Activated B cell treated with CpG ODN at 0.5 μM for 24 hours (primary cell): ENCODE data around the gene SP3. TPM values are rescaled to one million over a fixed set of nuclear protein-coding genes. Genes with fewer than 3 reads are reported as not detected.

ENCODE experiments used
- ATAC-seq: fragments of 200-7000 bp; cut with Tn5 transposase; one replicate; pipeline ENCODE4 v1.10.0; 2021; ENCODE audit warnings: low read depth, mild to moderate bottlenecking, moderate library complexity
- CTCF ChIA-PET: fragments of 350-600 bp; sonication (Branson Sonifier 250); formaldehyde crosslinking; loops from one replicate; lab custom pipeline; 2021; ENCODE audit warnings: antibody characterized with exemption; lab: Charles Lee
- POLR2A ChIA-PET: fragments of 350-600 bp; sonication (Branson Sonifier 250); formaldehyde crosslinking; loops from one replicate; lab custom pipeline; 2021; ENCODE audit warnings: antibody characterized with exemption; lab: Charles Lee
- DNase-seq: peaks from one replicate; pipeline ENCODE4 v3.0.0; 2022
- H3K27ac Mint-ChIP-seq: one replicate; pipeline ENCODE4 v1.8.0; 2020; ENCODE audit warnings: mixed read lengths
- H3K27me3 Mint-ChIP-seq: one replicate; pipeline ENCODE4 v1.8.0; 2021; ENCODE audit warnings: mixed read lengths
- H3K36me3 Mint-ChIP-seq: one replicate; pipeline ENCODE4 v1.8.0; 2021; ENCODE audit warnings: low read depth, mixed read lengths
- H3K4me1 Mint-ChIP-seq: one replicate; pipeline ENCODE4 v1.8.0; 2021; ENCODE audit warnings: mixed read lengths
- H3K4me3 Mint-ChIP-seq: one replicate; pipeline ENCODE4 v1.8.0; 2020; ENCODE audit warnings: mild to moderate bottlenecking, mixed read lengths
- H3K9me3 Mint-ChIP-seq: one replicate; pipeline ENCODE4 v1.8.0; 2020; ENCODE audit warnings: mixed read lengths
- CTCF ChIP-seq: fragments of 200-600 bp; IDR thresholded peaks from one replicate; pipeline ENCODE4 v1.8.0; 2022; ENCODE audit warnings: antibody characterized with exemption, mild to moderate bottlenecking
- intact Hi-C: fragments of 100-400 bp; cut with micrococcal nuclease; formaldehyde crosslinking; loops from one replicate; pipeline ENCODE4 v1.15.1; 2024
- total RNA-seq: library from RNA; stranded (reverse); gene quantifications from 2 replicates; pipeline ENCODE4 v1.2.3, GENCODE V29; 2022

The SP3 gene
- total RNA-seq, 1 donor from 2014 or later, result 139 TPM

GRCh38 chr2:173982918-173983317 is 17.7 kb upstream of the SP3 start:
- no peak for TF ChIP-seq CTCF
- ATAC-seq (no peak), DNase-seq (no peak)
- intact Hi-C loops, result no loop called here
- H3K9me3 Mint-ChIP-seq, result no peaks in the 10 kb centered on the region
- H3K36me3 Mint-ChIP-seq, result no peaks in the 10 kb centered on the region
- no peaks in the 10 kb centered on the region for H3K4me1 Mint-ChIP-seq
- H3K27ac Mint-ChIP-seq, result no peak overlapping the region
- POLR2A ChIA-PET, result no interaction called here
- CTCF ChIA-PET, result interaction anchor here (1.2 kb wide), 1 partner anchor 8 kb away, joined by 4 read pairs; no protein-coding TSS in a partner anchor
- no peak overlapping the region for H3K4me3 Mint-ChIP-seq
- no peaks in the 10 kb centered on the region for H3K27me3 Mint-ChIP-seq

GRCh38 chr2:173982182-173982714 is 17.1 kb upstream of the SP3 start:
- ATAC-seq (no peak), DNase-seq (no peak)
- Mint-ChIP-seq H3K27me3 (no peaks in the 10 kb centered on the region), H3K9me3 (no peaks in the 10 kb centered on the region), H3K36me3 (no peaks in the 10 kb centered on the region), H3K4me3 (no peak overlapping the region), H3K27ac (no peak overlapping the region), H3K4me1 (no peaks in the 10 kb centered on the region)
- intact Hi-C loops, result no loop called here
- no peak for TF ChIP-seq CTCF
- ChIA-PET CTCF (interaction anchor here (1.2 kb wide), 1 partner anchor 9 kb away, joined by 4 read pairs; no protein-coding TSS in a partner anchor), POLR2A (no interaction called here)

GRCh38 chr2:173981520-173981919 is 16.3 kb upstream of the SP3 start:
- no peak for TF ChIP-seq CTCF
- Mint-ChIP-seq H3K27me3 (no peaks in the 10 kb centered on the region), H3K9me3 (no peaks in the 10 kb centered on the region), H3K36me3 (no peaks in the 10 kb centered on the region), H3K4me1 (no peaks in the 10 kb centered on the region), H3K4me3 (no peak overlapping the region), H3K27ac (no peak overlapping the region)
- ATAC-seq, result no peak
- DNase-seq, result no peak
- ChIA-PET CTCF (interaction anchor here (1.2 kb wide), 1 partner anchor 9 kb away, joined by 4 read pairs; no protein-coding TSS in a partner anchor), POLR2A (interaction anchor here (1.0 kb wide), 1 partner anchor 17 kb away, joined by 4 read pairs; no protein-coding TSS in a partner anchor)
- intact Hi-C loops, result no loop called here

GRCh38 chr2:173979751-173980351 is 14.7 kb upstream of the SP3 start:
- no peak for ATAC-seq
- POLR2A ChIA-PET, result no interaction called here
- CTCF ChIA-PET, result no interaction called here
- Mint-ChIP-seq H3K9me3 (no peaks in the 10 kb centered on the region), H3K4me3 (no peak overlapping the region), H3K27ac (no peak overlapping the region), H3K27me3 (no peaks in the 10 kb centered on the region), H3K4me1 (no peaks in the 10 kb centered on the region), H3K36me3 (no peaks in the 10 kb centered on the region)
- no peak for DNase-seq
- no peak for TF ChIP-seq CTCF
- intact Hi-C loops, result no loop called here

GRCh38 chr2:173978447-173978846 is 13.3 kb upstream of the SP3 start:
- intact Hi-C loops, result no loop called here
- POLR2A ChIA-PET, result interaction anchor here (1.0 kb wide), 1 partner anchor 13 kb away, joined by 4 read pairs; no protein-coding TSS in a partner anchor

More at GRCh38 chr2:173978447-173978846, 13.3 kb upstream of the SP3 start:
- no peak for ATAC-seq
- Mint-ChIP-seq H3K27ac (no peak overlapping the region), H3K27me3 (no peaks in the 10 kb centered on the region), H3K36me3 (no peaks in the 10 kb centered on the region), H3K4me3 (no peak overlapping the region), H3K4me1 (no peaks in the 10 kb centered on the region), H3K9me3 (no peaks in the 10 kb centered on the region)
- DNase-seq, result no peak
- CTCF ChIA-PET, result no interaction called here
- no peak for TF ChIP-seq CTCF
